Left colon (tissue), 2 donors: Measurements from ENCODE around the gene SNAP25. TPM values are rescaled to one million over a fixed set of nuclear protein-coding genes. Genes with fewer than 3 reads are reported as not detected.
A peak's percentile ranks its signal among the peaks of the same experiment; 100 is the strongest.

ENCODE experiments used
- ATAC-seq: fragments of 200-7000 bp; cut with Tn5 transposase; one replicate; pipeline ENCODE4 v1.9.1; 2020; ENCODE audit warnings: mild to moderate bottlenecking, moderate library complexity
- DNase-seq, 2 donors: peaks; one replicate each; pipeline ENCODE4 v3.0.0-alpha.2; 2020
- intact Hi-C, 2 donors: fragments of 100-400 bp; cut with DNase I in 1 of 2; cut with micrococcal nuclease in 1 of 2; formaldehyde crosslinking; loops; one replicate each; pipeline versions ENCODE4 v1.11.2 to v1.14.0; 2022; cut with DNase I, micrococcal nuclease
- total RNA-seq, 2 donors: library from RNA; stranded (reverse); fragmentation: NEBNext Ultra II Directional; extraction: Animal tissue kit (Norgen Biotek cat#: 25700); gene quantifications; one replicate each; pipeline ENCODE4 v1.2.1, GENCODE V29; 2021
- donor health status: DM: no; HTN: no; CAD: no.
- donor health status: DM: yes; HTN: yes; CAD: no.

SNAP25 gene
- total RNA-seq, 2 donors from 2014 or later: 0.76 to 1.7 TPM

GRCh38 chr20:10209091-10209490, 9.5 kb upstream of the SNAP25 start:
- intact Hi-C loops: no loop called here
- no peak for ATAC-seq
- DNase-seq: no peak

GRCh38 chr20:10213526-10213925, 5.1 kb upstream of the SNAP25 start:
- intact Hi-C loops: no loop called here
- DNase-seq (no peak), ATAC-seq (no peak)

DNA sequence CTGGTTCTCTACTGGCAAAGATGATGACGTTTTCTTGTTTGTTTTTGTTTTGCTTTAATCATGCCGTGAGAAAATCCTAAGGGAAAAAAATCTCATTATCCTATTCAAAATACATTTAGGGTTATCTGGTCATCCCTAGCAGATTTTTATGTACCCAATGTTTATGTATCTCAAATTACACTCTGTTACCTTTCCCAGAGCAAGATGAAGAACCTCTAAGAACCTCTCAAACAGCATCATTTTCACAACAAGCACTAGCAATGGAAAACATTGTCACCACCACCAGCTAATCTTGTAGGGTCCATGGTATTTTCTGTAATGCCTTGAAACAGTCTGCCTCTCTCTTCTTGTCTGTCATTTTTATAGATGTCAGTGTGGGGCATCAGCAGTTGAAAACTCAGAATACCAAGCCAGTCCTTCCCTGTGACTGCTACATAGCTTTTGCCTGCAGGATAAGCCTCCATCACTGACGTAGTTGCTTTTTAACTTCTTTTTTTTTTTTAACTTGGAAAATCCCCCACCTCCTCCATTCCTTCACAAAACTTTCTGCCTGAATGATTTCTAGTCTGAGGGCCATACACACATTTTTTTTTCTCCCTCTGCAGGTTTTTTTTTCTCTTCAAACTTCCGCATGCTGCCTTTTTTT, 2.4 kb upstream of the SNAP25 start:
- intact Hi-C loops: no loop called here

DNA sequence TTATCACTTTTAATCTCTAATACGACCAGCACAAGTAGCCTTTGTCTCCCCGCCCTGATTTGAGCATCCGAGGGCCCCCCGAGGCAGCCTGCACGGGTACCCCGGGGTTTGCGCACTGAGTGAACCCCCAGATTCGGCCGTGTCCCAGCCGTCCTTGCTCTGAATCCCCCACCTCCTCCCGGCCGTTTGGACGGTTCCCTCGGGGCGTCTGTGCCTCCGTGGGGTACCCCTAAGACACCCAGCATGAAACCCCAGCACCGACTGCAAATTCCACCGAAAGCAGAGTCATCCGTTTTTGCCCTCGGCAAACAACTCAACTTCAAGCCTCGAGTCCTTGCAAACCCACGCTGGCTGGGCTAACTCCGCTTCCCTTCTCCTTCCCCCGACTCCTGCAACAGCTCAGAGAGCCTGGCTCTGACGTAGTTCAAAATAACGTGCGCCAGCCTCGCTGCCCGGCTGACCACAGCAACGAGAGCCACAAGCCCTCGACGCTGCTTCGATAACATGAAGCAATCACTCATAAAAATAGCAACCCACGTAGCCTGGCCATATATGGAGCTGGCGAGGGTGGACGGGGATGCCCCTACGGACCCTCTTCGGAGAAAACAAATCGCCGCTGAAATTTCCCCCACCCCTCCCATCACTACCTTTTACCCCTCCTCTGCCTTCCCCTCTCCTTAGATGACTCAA, 764 bp upstream of the SNAP25 start:
- no peak for ATAC-seq
- intact Hi-C loops: no loop called here
- no peak for DNase-seq

More for the DNA sequence above, 2.4 kb upstream of the SNAP25 start:
- ATAC-seq (no peak), DNase-seq (no peak)

DNA sequence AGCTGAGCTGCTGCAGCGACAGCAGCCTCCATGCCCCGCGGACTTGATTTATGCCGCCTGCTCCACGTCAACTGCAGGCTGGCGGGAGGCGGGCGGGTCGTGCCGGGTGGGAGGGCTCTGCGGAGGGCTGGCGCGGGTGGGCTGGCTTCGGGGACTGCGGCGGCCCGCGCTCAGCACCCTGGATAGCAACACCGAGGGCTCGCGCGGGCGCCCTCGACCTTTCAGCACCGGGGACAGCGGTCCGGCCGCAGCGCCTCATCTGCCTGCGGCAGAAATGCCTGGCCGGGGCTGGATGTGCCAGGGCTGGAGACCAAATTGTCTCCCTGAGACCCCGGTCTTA, 792 bp downstream of the SNAP25 start:
- intact Hi-C loops: no loop called here
- ATAC-seq (peak; percentile 96), DNase-seq (peak in 1 of 2 donors; percentile 76)

DNA sequence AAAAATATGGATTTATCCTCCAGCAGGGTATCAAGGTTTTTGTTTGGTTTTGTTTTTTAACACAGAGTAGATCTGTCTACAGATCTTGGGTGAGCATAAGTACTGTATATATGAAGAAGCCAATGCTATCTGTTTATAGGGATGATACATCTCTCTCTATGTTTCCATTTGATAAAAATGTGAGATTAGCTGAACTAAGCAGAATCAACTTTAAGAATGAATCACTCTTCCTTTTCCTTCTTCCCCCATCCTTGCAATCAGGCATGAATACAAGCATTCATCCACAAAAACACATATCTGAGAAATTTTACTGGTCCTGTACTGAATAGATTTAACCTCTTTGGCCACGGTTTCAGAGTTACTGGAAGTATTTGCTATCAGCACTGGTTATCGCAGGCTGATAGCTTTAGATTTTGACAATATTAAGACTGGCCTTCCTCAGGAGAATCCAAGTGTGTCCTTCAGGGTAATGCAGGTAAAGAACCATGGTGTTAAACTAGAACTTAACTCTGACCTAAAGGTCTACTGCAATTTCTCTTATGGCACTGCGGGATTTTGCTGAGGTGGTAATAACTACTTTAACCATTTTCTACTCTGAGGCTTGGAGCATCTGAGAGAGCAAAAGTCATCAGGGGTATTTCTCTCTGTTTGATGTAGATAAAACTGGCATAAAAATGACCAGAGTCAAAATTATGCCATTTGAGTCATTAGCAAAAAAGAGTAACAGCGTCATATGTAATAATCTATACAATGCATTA, 1.5 kb downstream of the SNAP25 start:
- no peak for ATAC-seq
- intact Hi-C loops: no loop called here
- DNase-seq: no peak

GRCh38 chr20:10221021-10221420, 2.4 kb downstream of the SNAP25 start:
- ATAC-seq (no peak), DNase-seq (no peak)
- intact Hi-C loops: no loop called here

GRCh38 chr20:10225439-10226060, 6.9 kb downstream of the SNAP25 start:
- intact Hi-C loops: no loop called here
- no peak for ATAC-seq
- DNase-seq: no peak

DNA sequence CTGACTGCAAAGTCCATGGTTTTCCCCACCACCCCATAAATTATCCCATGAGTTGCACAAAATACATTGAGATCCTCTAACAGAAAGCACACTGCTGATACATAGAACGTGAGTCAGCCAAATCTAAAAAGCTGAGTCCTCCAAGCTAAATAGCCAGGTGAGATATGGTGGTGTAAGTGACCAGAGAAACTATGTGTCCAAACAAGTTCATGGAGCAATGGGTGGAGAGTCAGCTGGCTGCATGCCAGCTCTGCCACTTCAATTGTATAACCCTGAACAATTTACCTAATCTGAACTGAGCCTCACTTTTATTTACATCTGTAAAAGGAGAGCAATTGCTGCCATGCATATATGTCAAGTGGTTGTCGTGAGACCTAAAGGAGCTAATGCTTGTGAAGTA, 9.7 kb downstream of the SNAP25 start:
- intact Hi-C loops: no loop called here
- ATAC-seq: no peak

GRCh38 chr20:10231290-10231689, 12.7 kb downstream of the SNAP25 start:
- DNase-seq (no peak), ATAC-seq (no peak)
- intact Hi-C loops: no loop called here

More for the DNA sequence above, 9.7 kb downstream of the SNAP25 start:
- DNase-seq: no peak

- ATAC-seq: no peak
- DNase-seq: no peak
- intact Hi-C loops: no loop called here
Measured at GRCh38 chr20:10236540-10237533, 18.2 kb downstream of the SNAP25 start.

GRCh38 chr20:10239954-10240353, 21.3 kb downstream of the SNAP25 start:
- intact Hi-C loops: no loop called here
- DNase-seq (peak; percentile 52 to 58), ATAC-seq (peak; percentile 82)

- ATAC-seq: no peak
- intact Hi-C loops: no loop called here
- DNase-seq: no peak
Measured at GRCh38 chr20:10240655-10241054, 22.0 kb downstream of the SNAP25 start.

GRCh38 chr20:10242166-10242565, 23.5 kb downstream of the SNAP25 start:
- ATAC-seq (no peak), DNase-seq (no peak)
- intact Hi-C loops: no loop called here

- intact Hi-C loops: no loop called here
- DNase-seq (no peak), ATAC-seq (no peak)
Measured at GRCh38 chr20:10247440-10247839, 28.8 kb downstream of the SNAP25 start.

GRCh38 chr20:10249048-10249770, 30.6 kb downstream of the SNAP25 start:
- DNase-seq: no peak
- no peak for ATAC-seq
- intact Hi-C loops: no loop called here

DNA sequence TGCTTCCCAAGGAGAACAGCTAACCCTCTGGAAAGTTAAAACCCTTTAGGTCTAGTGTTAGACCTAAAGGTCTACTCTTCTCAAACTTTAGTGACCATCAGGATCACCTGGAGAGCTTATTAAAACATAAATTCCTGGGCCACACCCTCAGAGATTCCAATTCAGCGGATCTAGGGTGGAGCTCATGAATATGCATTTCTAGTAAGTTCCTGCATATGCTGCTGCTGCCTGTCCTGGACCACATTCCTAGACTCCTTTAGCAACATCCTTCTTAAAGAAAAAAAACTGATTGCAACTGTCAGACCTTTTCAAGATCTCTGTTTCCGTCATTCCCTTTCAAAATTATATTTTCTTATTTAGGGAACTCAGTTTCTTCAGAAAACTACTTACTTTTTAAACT, 31.2 kb downstream of the SNAP25 start:
- no peak for DNase-seq
- ATAC-seq: no peak
- intact Hi-C loops: no loop called here

DNA sequence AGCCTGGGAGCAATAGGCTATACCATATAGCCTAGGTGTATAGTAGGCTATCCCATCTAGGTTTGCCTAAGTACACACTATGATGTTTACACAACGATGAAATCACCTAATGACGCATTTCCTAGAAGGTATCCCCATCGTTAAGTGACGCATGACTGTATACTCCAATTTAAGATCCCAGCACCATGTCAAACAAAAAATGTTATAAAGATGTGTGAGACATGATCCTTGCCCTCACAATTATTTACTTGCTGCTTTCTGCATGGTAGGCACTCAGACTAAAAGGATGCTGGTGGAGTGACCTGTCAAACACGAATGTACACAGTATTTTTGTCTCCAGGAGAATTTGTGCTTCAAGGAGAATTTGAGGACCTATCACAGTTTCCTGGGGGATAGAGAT, 32.3 kb downstream of the SNAP25 start:
- ATAC-seq (peak; percentile 94), DNase-seq (no peak)
- intact Hi-C loops: no loop called here
